PFSK-1 (cell line): ENCODE results near the gene TRUB1.

Source experiments
- POLR2AphosphoS5 ChIP-seq: IDR thresholded peaks from 2 replicates; pipeline ENCODE4 v1.6.1; 2012; ENCODE audit warnings: low read depth, mild to moderate bottlenecking, control low read depth, low read length, moderate library complexity
- REST ChIP-seq, 2 experiments: IDR thresholded peaks; 2 replicates each; pipeline versions ENCODE4 v1.6.1 to v1.8.0; 2011 to 2012; ENCODE audit warnings: low read depth in 2 of 2, low read length in 2 of 2, control low read depth in 1 of 2, inconsistent platforms in 1 of 2, mild to moderate bottlenecking in 1 of 2, moderate library complexity in 1 of 2; ENCODE audit not compliant: insufficient read depth in 1 of 2
- TAF1 ChIP-seq: IDR thresholded peaks from 2 replicates; pipeline ENCODE4 v1.6.1; 2012; ENCODE audit warnings: low read length, control low read depth, borderline replicate concordance; ENCODE audit not compliant: insufficient read depth

- no peak for TF ChIP-seq REST (IDR thresholded peaks at IDR 0.05; ENCODE audit: insufficient read depth in 1 of 2, low read depth in 2 of 2, low read length in 2 of 2)
- no peak for TF ChIP-seq POLR2AphosphoS5
- TF ChIP-seq TAF1 = no peak
These were observed 35.8 kb upstream of the TRUB1 start for GRCh38 chr10:114902151-114902550.
